ENCODE data around the gene DOCK11.

Gene DOCK11

GRCh38 chrX:118579417-118579816, 83.8 kb downstream of the DOCK11 start:
- TF ChIP-seq FOXP2 (optimal IDR thresholded peaks at IDR 0.05; ENCODE audit: borderline replicate concordance, extremely low read depth, extremely low read length, insufficient read depth) (no peak), SIN3A (IDR thresholded peaks at IDR 0.05; ENCODE audit: borderline replicate concordance, insufficient read depth, low read length) (no peak), POLR2AphosphoS5 (IDR thresholded peaks at IDR 0.05; ENCODE audit: low read depth, low read length) (no peak), TAF1 (IDR thresholded peaks at IDR 0.05; ENCODE audit: borderline replicate concordance, insufficient read depth, low read length) (no peak)
- TF ChIP-seq, protein P1, sequence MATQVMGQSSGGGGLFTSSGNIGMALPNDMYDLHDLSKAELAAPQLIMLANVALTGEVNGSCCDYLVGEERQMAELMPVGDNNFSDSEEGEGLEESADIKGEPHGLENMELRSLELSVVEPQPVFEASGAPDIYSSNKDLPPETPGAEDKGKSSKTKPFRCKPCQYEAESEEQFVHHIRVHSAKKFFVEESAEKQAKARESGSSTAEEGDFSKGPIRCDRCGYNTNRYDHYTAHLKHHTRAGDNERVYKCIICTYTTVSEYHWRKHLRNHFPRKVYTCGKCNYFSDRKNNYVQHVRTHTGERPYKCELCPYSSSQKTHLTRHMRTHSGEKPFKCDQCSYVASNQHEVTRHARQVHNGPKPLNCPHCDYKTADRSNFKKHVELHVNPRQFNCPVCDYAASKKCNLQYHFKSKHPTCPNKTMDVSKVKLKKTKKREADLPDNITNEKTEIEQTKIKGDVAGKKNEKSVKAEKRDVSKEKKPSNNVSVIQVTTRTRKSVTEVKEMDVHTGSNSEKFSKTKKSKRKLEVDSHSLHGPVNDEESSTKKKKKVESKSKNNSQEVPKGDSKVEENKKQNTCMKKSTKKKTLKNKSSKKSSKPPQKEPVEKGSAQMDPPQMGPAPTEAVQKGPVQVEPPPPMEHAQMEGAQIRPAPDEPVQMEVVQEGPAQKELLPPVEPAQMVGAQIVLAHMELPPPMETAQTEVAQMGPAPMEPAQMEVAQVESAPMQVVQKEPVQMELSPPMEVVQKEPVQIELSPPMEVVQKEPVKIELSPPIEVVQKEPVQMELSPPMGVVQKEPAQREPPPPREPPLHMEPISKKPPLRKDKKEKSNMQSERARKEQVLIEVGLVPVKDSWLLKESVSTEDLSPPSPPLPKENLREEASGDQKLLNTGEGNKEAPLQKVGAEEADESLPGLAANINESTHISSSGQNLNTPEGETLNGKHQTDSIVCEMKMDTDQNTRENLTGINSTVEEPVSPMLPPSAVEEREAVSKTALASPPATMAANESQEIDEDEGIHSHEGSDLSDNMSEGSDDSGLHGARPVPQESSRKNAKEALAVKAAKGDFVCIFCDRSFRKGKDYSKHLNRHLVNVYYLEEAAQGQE (IDR thresholded peaks at IDR 0.05; ENCODE audit: insufficient read depth in 1 of 2, low read depth in 2 of 2, low read length in 2 of 2), result no peak

DNA sequence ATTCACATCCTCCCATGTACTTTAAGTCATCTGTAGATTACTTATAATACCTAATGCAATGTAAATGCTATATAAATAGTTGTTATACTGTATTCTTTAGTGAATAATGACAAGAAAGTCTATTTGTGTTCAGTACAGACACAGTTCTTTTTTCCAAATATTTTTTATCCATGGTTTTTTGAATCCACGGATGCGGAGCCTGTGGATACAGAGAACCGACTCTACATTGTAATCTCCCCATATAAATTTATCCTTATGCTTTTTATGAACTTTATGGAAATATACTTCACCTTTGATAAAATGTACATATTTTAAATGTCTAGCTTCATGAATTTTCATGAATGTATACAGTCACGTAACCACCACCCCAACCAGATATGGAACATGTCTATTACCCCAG, 88.2 kb downstream of the DOCK11 start:
- no peak for TF ChIP-seq SIN3A (IDR thresholded peaks at IDR 0.05; ENCODE audit: borderline replicate concordance, insufficient read depth, low read length)

GRCh38 chrX:118585296-118585695, 89.7 kb downstream of the DOCK11 start:
- TF ChIP-seq, protein P1 (IDR thresholded peaks at IDR 0.05; ENCODE audit: insufficient read depth in 1 of 2, low read depth in 2 of 2, low read length in 2 of 2), result no peak
- TF ChIP-seq FOXP2 (optimal IDR thresholded peaks at IDR 0.05; ENCODE audit: borderline replicate concordance, extremely low read depth, extremely low read length, insufficient read depth) (no peak), SIN3A (IDR thresholded peaks at IDR 0.05; ENCODE audit: borderline replicate concordance, insufficient read depth, low read length) (no peak), POLR2AphosphoS5 (IDR thresholded peaks at IDR 0.05; ENCODE audit: low read depth, low read length) (no peak)

DNA sequence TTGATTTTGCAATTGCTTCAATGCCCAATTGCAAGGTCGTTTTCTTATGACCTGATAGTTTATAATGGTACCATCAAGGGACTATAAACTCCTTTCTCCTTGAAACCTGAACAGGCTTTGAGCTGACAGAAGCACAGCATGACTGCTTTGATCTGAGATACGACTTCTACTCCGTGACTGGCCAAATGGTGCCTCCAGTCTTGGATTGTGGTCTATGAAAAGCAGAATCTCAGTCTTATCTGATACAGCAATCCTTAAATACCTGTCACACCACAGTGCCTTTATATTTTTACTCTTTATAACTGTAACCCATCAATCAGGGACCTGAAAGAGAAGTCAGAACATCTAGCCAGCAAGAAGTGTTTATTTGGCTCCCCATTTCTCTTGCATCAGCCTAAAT, 93.1 kb downstream of the DOCK11 start:
- TF ChIP-seq POLR2AphosphoS5 (IDR thresholded peaks at IDR 0.05; ENCODE audit: low read depth, low read length), result no peak
- no peak for TF ChIP-seq TAF1 (IDR thresholded peaks at IDR 0.05; ENCODE audit: borderline replicate concordance, insufficient read depth, low read length)
- TF ChIP-seq SIN3A (IDR thresholded peaks at IDR 0.05; ENCODE audit: borderline replicate concordance, insufficient read depth, low read length), result no peak
- TF ChIP-seq, protein P1 (IDR thresholded peaks at IDR 0.05; ENCODE audit: insufficient read depth in 1 of 2, low read depth in 2 of 2, low read length in 2 of 2), result no peak

DNA sequence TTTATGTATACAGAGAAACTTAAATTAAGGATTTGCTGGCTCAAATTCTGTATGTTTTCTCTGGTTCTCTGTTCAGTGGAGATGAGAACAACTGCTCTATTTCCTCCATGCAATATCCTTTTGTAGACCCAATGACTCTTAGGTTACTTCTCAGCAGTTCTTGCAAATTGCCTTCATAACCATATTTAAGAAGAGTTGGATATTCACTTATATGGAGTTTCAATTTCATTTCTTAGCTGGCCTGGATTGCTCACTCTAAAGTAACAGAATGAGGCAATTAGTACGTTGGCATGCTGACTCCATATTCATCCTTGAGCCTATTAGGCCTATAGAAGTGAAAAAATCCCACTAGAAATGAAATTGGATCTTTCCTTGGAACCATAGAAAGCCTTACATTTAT, 93.6 kb downstream of the DOCK11 start:
- TF ChIP-seq POLR2AphosphoS5 (IDR thresholded peaks at IDR 0.05; ENCODE audit: low read depth, low read length) (no peak), TAF1 (IDR thresholded peaks at IDR 0.05; ENCODE audit: borderline replicate concordance, insufficient read depth, low read length) (no peak), SIN3A (IDR thresholded peaks at IDR 0.05; ENCODE audit: borderline replicate concordance, insufficient read depth, low read length) (no peak), FOXP2 (optimal IDR thresholded peaks at IDR 0.05; ENCODE audit: borderline replicate concordance, extremely low read depth, extremely low read length, insufficient read depth) (no peak)
- TF ChIP-seq, protein P1 (IDR thresholded peaks at IDR 0.05; ENCODE audit: insufficient read depth in 1 of 2, low read depth in 2 of 2, low read length in 2 of 2), result no peak

All from PFSK-1 (cell line).